HepG2 (cell line): Measurements from ENCODE around the gene SPAG9. TPM values are rescaled to one million over a fixed set of nuclear protein-coding genes. Genes with fewer than 3 reads are reported as not detected.
A peak's percentile ranks its signal among the peaks of the same experiment; 100 is the strongest.

Experiments
- BHLHE40 ChIP-seq: IDR thresholded peaks from 2 replicates; pipeline ENCODE4 v1.6.1; 2011; ENCODE audit warnings: low read length, improper control_type of control experiment
- DNMT1 ChIP-seq: sonication (generic); formaldehyde crosslinking; IDR thresholded peaks from 2 replicates; pipeline ENCODE4 v1.5.1; 2020; ENCODE audit warnings: mild to moderate bottlenecking, missing genetic modification reagents
- EED ChIP-seq: sonication (generic); formaldehyde crosslinking; IDR thresholded peaks from 2 replicates; pipeline ENCODE4 v1.5.0; 2020; ENCODE audit warnings: mild to moderate bottlenecking, missing genetic modification reagents
- FOXP1 ChIP-seq, 2 experiments: fragments of 450-650 bp in 1 of 2; IDR thresholded peaks; 2 replicates each; pipeline ENCODE4 v1.6.1; 2017 to 2018; ENCODE audit warnings: antibody characterized with exemption in 1 of 2
- GATAD1 ChIP-seq: IDR thresholded peaks from 2 replicates; pipeline ENCODE4 v1.6.1; 2016; ENCODE audit warnings: missing genetic modification reagents, missing compliant biosample characterization
- HDAC6 ChIP-seq: fragments of 200-600 bp; sonication (generic); IDR thresholded peaks from 2 replicates; pipeline ENCODE4 v1.7.0; 2017; ENCODE audit warnings: mild to moderate bottlenecking, antibody characterized with exemption, low read length, low read depth
- HNF4G ChIP-seq, 2 experiments: sonication (generic) in 1 of 2; formaldehyde crosslinking in 1 of 2; IDR thresholded peaks; 2 replicates each; pipeline versions ENCODE4 v1.4.0 to v1.6.1; 2011 to 2020; ENCODE audit warnings: borderline replicate concordance in 2 of 2, low read depth in 2 of 2, mild to moderate bottlenecking in 2 of 2, low read length in 1 of 2, missing genetic modification reagents in 1 of 2, moderate library complexity in 1 of 2
- HOXA5 ChIP-seq: sonication (generic); formaldehyde crosslinking; IDR thresholded peaks from 2 replicates; pipeline ENCODE4 v1.4.0; 2020; ENCODE audit warnings: missing genetic modification reagents
- JDP2 ChIP-seq: sonication (generic); formaldehyde crosslinking; IDR thresholded peaks from 2 replicates; pipeline ENCODE4 v1.8.1; 2022; ENCODE audit warnings: missing genetic modification reagents, borderline replicate concordance
- JUND ChIP-seq: sonication (generic); formaldehyde crosslinking; IDR thresholded peaks from 2 replicates; pipeline ENCODE4 v1.8.0; 2022; ENCODE audit warnings: mild to moderate bottlenecking, missing genetic modification reagents
- KLF13 ChIP-seq: sonication (generic); formaldehyde crosslinking; IDR thresholded peaks from 2 replicates; pipeline ENCODE4 v1.4.0; 2020; ENCODE audit warnings: mild to moderate bottlenecking, missing genetic modification reagents
- MAFG ChIP-seq: sonication (generic); formaldehyde crosslinking; IDR thresholded peaks from 2 replicates; pipeline ENCODE4 v1.5.1; 2020; ENCODE audit warnings: mild to moderate bottlenecking, missing genetic modification reagents
- MBD4 ChIP-seq: IDR thresholded peaks from 2 replicates; pipeline ENCODE4 v1.6.1; 2012; ENCODE audit warnings: low read length, inconsistent platforms, borderline replicate concordance
- MIXL1 ChIP-seq: IDR thresholded peaks from 2 replicates; pipeline ENCODE4 v1.6.1; 2016
- MXD3 ChIP-seq: IDR thresholded peaks from 2 replicates; pipeline ENCODE4 v1.6.1; 2016; ENCODE audit warnings: mild to moderate bottlenecking, missing biosample characterization, missing genetic modification reagents
- PHB2 ChIP-seq: fragments of 450-650 bp; IDR thresholded peaks from 2 replicates; pipeline ENCODE4 v1.6.1; 2018; ENCODE audit not compliant: partially characterized antibody
- PTBP1 ChIP-seq: fragments of 200-400 bp; formaldehyde crosslinking; IDR thresholded peaks from 2 replicates; pipeline ENCODE4 v1.6.1; 2018; ENCODE audit warnings: low read length, low read depth; ENCODE audit not compliant: poor library complexity, severe bottlenecking
- RCOR2 ChIP-seq: IDR thresholded peaks from 2 replicates; pipeline ENCODE4 v1.6.1; 2016; ENCODE audit warnings: missing biosample characterization, missing genetic modification reagents
- SKI ChIP-seq: fragments of 450-650 bp; IDR thresholded peaks from one replicate; pipeline ENCODE4 v1.6.1; 2018; ENCODE audit warnings: mild to moderate bottlenecking; ENCODE audit not compliant: partially characterized antibody
- SRF ChIP-seq: IDR thresholded peaks from 2 replicates; pipeline ENCODE4 v1.6.1; 2011; ENCODE audit warnings: mild to moderate bottlenecking, low read depth, low read length, moderate library complexity
- ZBTB3 ChIP-seq: sonication (generic); formaldehyde crosslinking; IDR thresholded peaks from 2 replicates; pipeline ENCODE4 v1.4.0; 2020; ENCODE audit warnings: low read depth, mild to moderate bottlenecking, moderate library complexity, missing genetic modification reagents, borderline replicate concordance
- ZBTB7A ChIP-seq: sonication (generic); formaldehyde crosslinking; IDR thresholded peaks from 2 replicates; pipeline ENCODE4 v1.8.0; 2022; ENCODE audit warnings: mild to moderate bottlenecking, missing genetic modification reagents
- ZFP62 ChIP-seq: sonication (generic); formaldehyde crosslinking; IDR thresholded peaks from 2 replicates; pipeline ENCODE4 v1.4.0; 2020; ENCODE audit warnings: missing genetic modification reagents
- ZNF275 ChIP-seq: sonication (generic); formaldehyde crosslinking; IDR thresholded peaks from 2 replicates; pipeline ENCODE4 v1.8.0; 2022; ENCODE audit warnings: missing genetic modification reagents, mild to moderate bottlenecking, inconsistent platforms, borderline replicate concordance
- ZNF337 ChIP-seq: sonication (generic); formaldehyde crosslinking; IDR thresholded peaks from 2 replicates; pipeline ENCODE4 v1.5.1; 2020; ENCODE audit warnings: missing genetic modification reagents, low read depth, mild to moderate bottlenecking, borderline replicate concordance
- ZNF432 ChIP-seq: sonication (generic); formaldehyde crosslinking; IDR thresholded peaks from 2 replicates; pipeline ENCODE4 v1.5.0; 2020; ENCODE audit warnings: missing genetic modification reagents, mild to moderate bottlenecking, borderline replicate concordance
- ZNF652 ChIP-seq: IDR thresholded peaks from 2 replicates; pipeline ENCODE4 v1.6.1; 2016; ENCODE audit warnings: low read depth, borderline replicate concordance
- ZNF800 ChIP-seq: sonication (generic); formaldehyde crosslinking; IDR thresholded peaks from 2 replicates; pipeline ENCODE4 v1.4.0; 2020; ENCODE audit warnings: missing genetic modification reagents
- polyA plus RNA-seq, 8 experiments: library from polyadenylated mRNA; depleted of rRNA in 3 of 8; stranded (reverse) in 7 of 8; unstranded in 1 of 8; fragments of >200 nt; fragmentation: Illumina TruSeq in 4 of 8; extraction: Trizol in 4 of 8; gene quantifications; 2 replicates each; pipeline versions ENCODE4 v1.2.1 to v1.2.3, GENCODE V29; 2011 to 2016; ENCODE audit warnings: low read depth in 4 of 8, missing spikeins in 1 of 8, mixed read lengths in 1 of 8; ENCODE audit not compliant: insufficient read depth in 1 of 8
- total RNA-seq, 5 experiments: library from RNA; depleted of rRNA; stranded (reverse); fragments of >200 nt; fragmentation: Illumina TruSeq; extraction: Trizol; gene quantifications; 2 replicates each; pipeline ENCODE4 v1.2.3, GENCODE V29; 2016; ENCODE audit warnings: low read depth in 1 of 5

The SPAG9 gene
- total and polyA plus RNA-seq, 2 of the 13 experiments (the other 11 are each of a cell fraction or from before 2014, with no cell fraction given): 43.2 to 78.6 TPM

- no peak; the same call in 1 of the 2 replicates for TF ChIP-seq MXD3
- TF ChIP-seq JUND: no peak
- no peak for TF ChIP-seq FOXP1 (IDR thresholded peaks at IDR 0.05)
- no peak for TF ChIP-seq FOXP1 (CRISPR knock-in tag; IDR thresholded peaks at IDR 0.05)
- TF ChIP-seq ZNF800: peak; percentile 86; the same call in 1 of the 2 replicates
- TF ChIP-seq PTBP1: peak; percentile 75
- TF ChIP-seq SRF: no peak
- TF ChIP-seq HNF4G (IDR thresholded peaks at IDR 0.05; ENCODE audit: borderline replicate concordance, low read depth, low read length): no peak
- no peak for TF ChIP-seq HNF4G (CRISPR knock-in tag; IDR thresholded peaks at IDR 0.05; ENCODE audit: borderline replicate concordance, low read depth)
- 0 out of 2 replicates have a peak, but pooled peaks have one; percentile 36 for TF ChIP-seq GATAD1
- no peak for TF ChIP-seq KLF13
- no peak for TF ChIP-seq MBD4
- no peak for TF ChIP-seq MAFG (CRISPR knock-in tag)
- no peak for TF ChIP-seq ZNF652 (CRISPR knock-in tag)
- TF ChIP-seq EED (CRISPR knock-in tag): no peak
- TF ChIP-seq HDAC6: no peak
- TF ChIP-seq DNMT1 (CRISPR knock-in tag): no peak; the same call in 1 of the 2 replicates
- 0 out of 2 replicates have a peak, but pooled peaks have one; percentile 48 for TF ChIP-seq ZBTB7A (CRISPR knock-in tag)
- no peak; the same call in 1 of the 2 replicates for TF ChIP-seq RCOR2 (CRISPR knock-in tag)
- no peak; the same call in 1 of the 2 replicates for TF ChIP-seq JDP2 (CRISPR knock-in tag)
- peak; percentile 45; the same call in 1 of the 2 replicates for TF ChIP-seq ZNF275 (CRISPR knock-in tag)
- TF ChIP-seq ZFP62: no peak
- no peak for TF ChIP-seq ZBTB3 (CRISPR knock-in tag)
- peak; percentile 31; the same call in 1 of the 2 replicates for TF ChIP-seq MIXL1 (CRISPR knock-in tag)
- TF ChIP-seq ZNF337 (CRISPR knock-in tag): no peak
- no peak; the same call in 1 of the 2 replicates for TF ChIP-seq HOXA5
- no peak for TF ChIP-seq PHB2
- TF ChIP-seq BHLHE40: no peak
- no peak for TF ChIP-seq ZNF432 (CRISPR knock-in tag)
- TF ChIP-seq SKI: peak; percentile 34
Measured at GRCh38 chr17:50931144-50931908, 189.3 kb downstream of the SPAG9 start (continued).
